Prostate gland (tissue), 2 donors: Measurements from ENCODE around the gene GALNS.

Experiments used
- CTCF ChIP-seq, 4 experiments: fragments of 200-600 bp in 2 of 4; fragments of 450-650 bp in 2 of 4; sonication (generic) in 2 of 4; IDR thresholded peaks; 1 replicate in 3 of 4; 2 replicates in 1 of 4; pipeline ENCODE4 v1.5.1; 2016 to 2019; ENCODE audit warnings: antibody characterized with exemption in 4 of 4, mild to moderate bottlenecking in 2 of 4, moderate library complexity in 2 of 4
- POLR2A ChIP-seq: fragments of 450-650 bp; IDR thresholded peaks from one replicate; pipeline ENCODE4 v1.6.1; 2016; ENCODE audit warnings: antibody characterized with exemption, mild to moderate bottlenecking

GRCh38 chr16:88875703-88876234, 19.0 kb upstream of the GALNS start:
- TF ChIP-seq CTCF (IDR thresholded peaks at IDR 0.05) (no peak), POLR2A (no peak)
